GM10248 (cell line): Measurements from ENCODE around the gene NEGR1.

Experiments
- CTCF ChIA-PET: fragments of 300-600 bp; sonication (Branson Sonifier 250); formaldehyde crosslinking; extraction: SDS; loops from one replicate; lab custom pipeline; 2021; ENCODE audit warnings: antibody characterized with exemption; lab: Yijun Ruan, JAX
- POLR2A ChIA-PET: fragments of 350-650 bp; sonication (Branson Sonifier 250); formaldehyde crosslinking; extraction: SDS; loops from one replicate; lab custom pipeline; 2020; ENCODE audit warnings: antibody characterized with exemption; lab: Yijun Ruan, JAX
- DNase-seq: peaks from one replicate; pipeline ENCODE4 v3.0.0; 2012; ENCODE audit errors: extremely low spot score
- CTCF ChIP-seq: IDR thresholded peaks from 2 replicates; pipeline ENCODE4 v1.5.1; 2012; ENCODE audit warnings: mild to moderate bottlenecking, low read depth; ENCODE audit errors: extremely low read depth, missing control alignments, control extremely low read depth

The NEGR1 gene

GRCh38 chr1:71610476-71610875, 671.9 kb downstream of the NEGR1 start:
- no peak for TF ChIP-seq CTCF
- DNase-seq = no peak
- ChIA-PET CTCF (interaction anchor here (1.0 to 1.6 kb wide), 4 partner anchors 14 to 40 kb away, joined by 3 to 4 read pairs (median 3); no protein-coding TSS in a partner anchor), POLR2A (no interaction called here)

- ChIA-PET POLR2A (no interaction called here), CTCF (no interaction called here)
- TF ChIP-seq CTCF = no peak
- no peak for DNase-seq
These were observed 679.1 kb downstream of the NEGR1 start for GRCh38 chr1:71603044-71603776.

- no peak for TF ChIP-seq CTCF
- CTCF ChIA-PET = interaction anchor here (1.1 to 1.5 kb wide), 2 partner anchors 10 to 21 kb away, joined by 3 read pairs; no protein-coding TSS in a partner anchor
- POLR2A ChIA-PET = no interaction called here
- DNase-seq = no peak
These were observed 682.3 kb downstream of the NEGR1 start for GRCh38 chr1:71600023-71600422.

GRCh38 chr1:71599306-71599705, 683.0 kb downstream of the NEGR1 start:
- no peak for TF ChIP-seq CTCF
- ChIA-PET CTCF (interaction anchor here (1.1 kb wide), 1 partner anchor 21 kb away, joined by 3 read pairs; no protein-coding TSS in a partner anchor), POLR2A (no interaction called here)
- no peak for DNase-seq

- CTCF ChIA-PET = no interaction called here
- no peak for TF ChIP-seq CTCF
- POLR2A ChIA-PET = no interaction called here
- no peak for DNase-seq
These were observed 688.8 kb downstream of the NEGR1 start for GRCh38 chr1:71593523-71593922.

- POLR2A ChIA-PET = no interaction called here
- no peak for TF ChIP-seq CTCF
- DNase-seq = no peak
- CTCF ChIA-PET = no interaction called here
These were observed 689.6 kb downstream of the NEGR1 start for GRCh38 chr1:71592646-71593274.
